Skeletal muscle cell (primary cell): ENCODE data around the gene IGSF8.

Experiments
- DNase-seq: peaks from one replicate; pipeline ENCODE4 v3.0.0-alpha.2; 2010; ENCODE audit warnings: low read depth
- H3K4me3 ChIP-seq: 2 replicates; pipeline ENCODE4 v1.5.1; 2011; ENCODE audit warnings: low read depth, mild to moderate bottlenecking, control low read depth, low read length, moderate library complexity

The IGSF8 gene, protein sequence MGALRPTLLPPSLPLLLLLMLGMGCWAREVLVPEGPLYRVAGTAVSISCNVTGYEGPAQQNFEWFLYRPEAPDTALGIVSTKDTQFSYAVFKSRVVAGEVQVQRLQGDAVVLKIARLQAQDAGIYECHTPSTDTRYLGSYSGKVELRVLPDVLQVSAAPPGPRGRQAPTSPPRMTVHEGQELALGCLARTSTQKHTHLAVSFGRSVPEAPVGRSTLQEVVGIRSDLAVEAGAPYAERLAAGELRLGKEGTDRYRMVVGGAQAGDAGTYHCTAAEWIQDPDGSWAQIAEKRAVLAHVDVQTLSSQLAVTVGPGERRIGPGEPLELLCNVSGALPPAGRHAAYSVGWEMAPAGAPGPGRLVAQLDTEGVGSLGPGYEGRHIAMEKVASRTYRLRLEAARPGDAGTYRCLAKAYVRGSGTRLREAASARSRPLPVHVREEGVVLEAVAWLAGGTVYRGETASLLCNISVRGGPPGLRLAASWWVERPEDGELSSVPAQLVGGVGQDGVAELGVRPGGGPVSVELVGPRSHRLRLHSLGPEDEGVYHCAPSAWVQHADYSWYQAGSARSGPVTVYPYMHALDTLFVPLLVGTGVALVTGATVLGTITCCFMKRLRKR

DNA sequence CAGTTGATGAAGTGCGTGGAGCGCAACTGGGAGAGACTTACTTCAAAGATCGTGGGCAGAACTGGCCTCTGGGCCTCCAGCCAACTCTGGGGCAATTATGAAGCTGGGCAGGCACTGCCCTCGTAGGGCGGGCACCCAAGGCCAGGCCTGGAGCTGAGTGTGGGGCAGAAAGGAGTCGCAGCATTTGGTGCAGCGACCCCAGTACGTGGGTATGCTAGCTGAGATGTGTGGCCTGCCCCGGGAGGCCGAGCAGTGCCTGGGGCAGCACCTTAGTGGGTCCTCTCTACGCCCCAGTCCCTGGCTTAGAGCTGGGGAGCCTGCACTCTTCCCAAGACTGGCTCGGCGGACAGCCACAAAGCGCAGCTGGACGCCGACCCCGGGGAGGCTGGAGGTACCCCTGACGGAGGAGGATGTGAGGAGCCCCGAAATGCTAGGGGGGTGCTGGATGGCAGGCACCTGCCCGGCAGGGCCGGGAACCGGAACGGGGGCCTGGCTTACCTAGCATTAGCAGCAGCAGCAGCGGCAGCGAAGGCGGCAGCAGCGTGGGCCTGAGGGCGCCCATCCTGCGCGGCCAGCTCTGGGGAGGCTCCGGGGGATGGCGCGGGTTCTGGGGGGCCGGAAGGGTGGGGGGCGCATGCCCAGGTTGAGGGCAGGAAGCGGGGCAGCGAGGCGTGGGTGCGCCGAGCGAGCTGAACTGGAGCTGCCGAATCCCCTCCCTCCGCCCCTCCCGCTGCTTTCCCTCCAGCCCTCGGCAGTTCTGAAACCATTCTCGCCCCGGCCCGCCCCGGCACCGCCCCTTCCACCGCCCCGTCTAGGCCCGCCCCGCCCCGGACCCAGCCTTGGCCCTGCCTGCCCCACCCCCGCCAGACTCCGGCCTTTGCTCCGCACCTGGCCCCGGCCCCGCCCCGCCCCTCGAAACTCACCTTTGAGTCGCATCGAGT, at the start of gene IGSF8:
Gene IGSF8 (minus strand): TSS at position 709 of the 941 bp plus-strand sequence. CDS start 147 bp downstream, at position 562.
- H3K4me3 ChIP-seq: peak within 1 kb of the TSS; percentile 73
- DNase-seq: peak; percentile 39

GRCh38 chr1:160148121-160148520, 49.7 kb upstream of the IGSF8 start:
- no peak for DNase-seq

GRCh38 chr1:160146107-160146506, 47.7 kb upstream of the IGSF8 start:
- DNase-seq: no peak

More at GRCh38 chr1:160148121-160148520, 49.7 kb upstream of the IGSF8 start:
- H3K4me3 ChIP-seq: no peak overlapping the region

GRCh38 chr1:160144921-160145320, 46.5 kb upstream of the IGSF8 start:
- no peak for DNase-seq
- H3K4me3 ChIP-seq: no peak overlapping the region

More at GRCh38 chr1:160146107-160146506, 47.7 kb upstream of the IGSF8 start:
- H3K4me3 ChIP-seq: no peak overlapping the region

DNA sequence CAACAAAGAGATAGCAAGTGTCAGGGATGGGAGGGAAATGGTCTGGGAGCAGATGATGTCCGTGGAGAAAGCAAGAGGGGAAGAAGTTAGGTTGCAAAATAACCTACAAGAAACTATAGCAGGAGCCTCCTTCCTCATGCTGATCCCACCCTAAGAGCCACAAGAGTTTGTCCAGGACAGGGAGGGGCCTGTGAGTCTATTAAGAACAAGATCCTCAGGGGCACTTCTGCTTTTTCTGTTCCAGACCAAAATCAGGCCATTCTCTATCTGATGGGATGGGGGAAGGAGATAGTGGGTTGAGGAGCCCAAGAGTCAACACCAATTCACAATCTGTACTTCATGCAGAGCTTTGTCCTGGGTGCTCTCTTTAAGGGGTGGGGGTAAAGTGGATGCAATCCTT, 45.3 kb upstream of the IGSF8 start:
- DNase-seq: no peak
- no peak overlapping the region for H3K4me3 ChIP-seq

- DNase-seq: no peak
- H3K4me3 ChIP-seq: no peak overlapping the region
Observed at GRCh38 chr1:160139840-160140239, 41.4 kb upstream of the IGSF8 start.

DNA sequence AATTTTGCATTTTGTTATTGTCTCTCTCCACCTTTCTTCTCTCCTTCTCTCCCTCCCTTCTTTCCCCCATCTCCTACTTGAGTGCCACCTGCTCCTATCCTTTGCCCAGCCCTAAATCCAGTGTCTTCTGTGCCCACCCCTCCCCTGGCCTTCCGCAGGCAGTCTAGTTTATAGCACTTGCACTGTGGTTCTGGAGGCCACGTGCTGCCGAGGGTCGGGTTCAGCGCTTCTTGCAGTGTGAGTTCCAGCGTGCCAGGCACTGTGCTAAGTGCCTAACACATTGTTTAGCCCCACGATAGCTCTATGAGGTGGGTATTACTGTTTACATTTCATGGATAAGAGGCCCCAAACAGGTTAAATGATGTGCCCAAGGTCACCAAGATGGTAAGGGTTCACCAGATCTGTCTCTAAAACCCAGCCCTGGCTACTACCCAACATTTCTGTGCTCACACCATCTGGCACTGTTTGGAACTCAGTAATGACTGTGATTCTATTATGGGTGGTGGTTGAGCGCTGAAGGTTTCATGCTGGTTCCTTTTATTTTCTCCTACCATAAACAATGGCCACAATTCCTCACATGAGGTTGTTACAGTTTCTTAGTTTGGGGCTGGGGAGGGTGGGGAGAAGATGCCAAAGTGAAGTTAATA, 38.9 kb upstream of the IGSF8 start:
- no peak for DNase-seq
- no peak overlapping the region for H3K4me3 ChIP-seq

GRCh38 chr1:160136926-160137200, 38.4 kb upstream of the IGSF8 start:
- no peak overlapping the region for H3K4me3 ChIP-seq
- DNase-seq: no peak

DNA sequence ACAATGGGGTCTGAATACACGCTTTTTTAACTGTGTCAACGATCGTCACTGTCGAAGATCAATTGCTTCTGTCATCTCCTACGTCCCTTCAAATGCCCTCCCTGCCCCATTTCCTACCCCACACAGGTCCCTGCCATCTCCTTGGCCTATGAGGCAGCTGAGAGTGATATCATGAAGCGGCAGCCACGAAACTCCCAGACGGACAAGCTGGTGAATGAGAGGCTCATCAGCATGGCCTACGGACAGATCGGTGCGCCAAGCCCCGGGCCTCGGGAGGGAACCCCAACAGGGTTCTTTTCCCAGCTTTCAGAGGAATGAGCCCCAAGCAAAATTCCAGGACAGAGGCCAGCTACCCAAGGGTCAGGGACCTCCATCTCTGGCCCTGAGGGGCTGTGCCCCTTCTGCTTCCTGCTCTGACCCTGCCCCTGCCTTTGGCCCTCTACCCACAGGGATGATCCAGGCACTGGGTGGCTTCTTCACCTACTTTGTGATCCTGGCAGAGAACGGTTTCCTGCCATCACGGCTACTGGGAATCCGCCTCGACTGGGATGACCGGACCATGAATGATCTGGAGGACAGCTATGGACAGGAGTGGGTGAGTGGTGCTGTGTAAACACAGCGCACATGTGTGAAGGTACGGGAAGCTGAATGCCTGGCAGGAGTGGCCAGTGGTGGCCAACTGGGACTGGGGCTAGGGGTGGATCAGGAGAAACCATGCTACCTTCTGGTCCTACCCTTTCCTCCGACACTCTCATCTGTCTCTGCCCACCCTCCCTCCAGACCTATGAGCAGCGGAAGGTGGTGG, 37.9 kb upstream of the IGSF8 start:
- DNase-seq: no peak
- no peak overlapping the region for H3K4me3 ChIP-seq

GRCh38 chr1:160134791-160135572, 36.6 kb upstream of the IGSF8 start:
- DNase-seq: no peak
- H3K4me3 ChIP-seq: no peak overlapping the region

DNA sequence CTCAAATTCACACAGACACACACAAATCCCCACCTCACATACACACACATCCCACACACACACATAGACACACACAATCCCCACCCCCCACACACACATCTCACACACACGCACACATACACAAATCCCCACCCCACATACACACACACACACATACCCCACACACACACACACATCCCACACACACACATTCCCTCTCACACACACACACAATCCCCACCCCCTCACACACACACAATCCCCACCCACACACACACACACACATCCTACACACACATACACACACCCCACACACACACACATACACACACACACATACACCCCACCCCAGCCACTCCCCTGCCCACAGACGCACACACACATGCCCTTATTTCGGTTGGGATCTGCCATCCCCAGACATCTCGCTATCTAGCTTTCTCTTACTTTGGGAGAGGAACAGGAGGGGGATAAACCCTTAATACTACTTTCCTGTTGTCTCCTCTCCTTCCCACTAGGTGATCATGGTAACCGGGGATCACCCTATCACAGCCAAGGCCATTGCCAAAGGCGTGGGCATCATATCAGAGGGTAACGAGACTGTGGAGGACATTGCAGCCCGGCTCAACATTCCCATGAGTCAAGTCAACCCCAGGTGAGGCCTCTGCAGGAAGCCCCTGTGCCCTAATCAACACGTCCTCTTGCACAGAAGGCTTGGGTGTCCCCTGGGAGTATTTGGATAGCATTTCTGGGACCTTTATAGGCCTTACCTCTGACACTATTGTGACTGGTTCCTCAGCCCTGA, 35.8 kb upstream of the IGSF8 start:
- DNase-seq: no peak
- no peak overlapping the region for H3K4me3 ChIP-seq

- DNase-seq: no peak
- H3K4me3 ChIP-seq: no peak overlapping the region
Observed at GRCh38 chr1:160131803-160132565, 33.6 kb upstream of the IGSF8 start.

- DNase-seq: no peak
- H3K4me3 ChIP-seq: no peak overlapping the region
Observed at GRCh38 chr1:160130939-160131338, 32.5 kb upstream of the IGSF8 start.

DNA sequence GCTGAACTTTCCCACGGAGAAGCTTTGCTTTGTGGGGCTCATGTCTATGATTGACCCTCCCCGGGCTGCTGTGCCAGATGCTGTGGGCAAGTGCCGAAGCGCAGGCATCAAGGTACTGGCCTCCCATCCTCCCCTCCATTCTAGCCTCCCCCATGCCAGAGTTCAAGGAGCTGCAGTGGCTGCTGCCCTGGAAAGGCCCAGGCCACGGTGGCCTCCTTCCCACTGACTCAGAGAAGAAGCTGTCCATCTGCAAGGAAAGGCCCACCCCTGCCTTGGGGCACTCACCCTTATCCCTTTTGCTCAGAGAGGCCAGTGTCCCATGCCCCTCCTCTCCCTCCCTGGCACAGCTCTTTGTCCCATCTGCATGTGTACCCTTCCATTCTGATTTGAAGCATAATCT, 32.1 kb upstream of the IGSF8 start:
- H3K4me3 ChIP-seq: no peak overlapping the region
- DNase-seq: no peak

- DNase-seq: no peak
- no peak overlapping the region for H3K4me3 ChIP-seq
Observed at GRCh38 chr1:160129966-160130365, 31.5 kb upstream of the IGSF8 start.

- no peak overlapping the region for H3K4me3 ChIP-seq
- DNase-seq: no peak
Observed at GRCh38 chr1:160129558-160129957, 31.1 kb upstream of the IGSF8 start.

GRCh38 chr1:160129046-160129445, 30.6 kb upstream of the IGSF8 start:
- no peak overlapping the region for H3K4me3 ChIP-seq
- DNase-seq: no peak
